HepG2 (cell line): ENCODE measurements around the gene NUDT2. TPM values are rescaled to one million over a fixed set of nuclear protein-coding genes. Genes with fewer than 3 reads are reported as not detected.

Experiments
- BHLHE40 ChIP-seq: IDR thresholded peaks from 2 replicates; pipeline ENCODE4 v1.6.1; 2011; ENCODE audit warnings: low read length, improper control_type of control experiment
- CAMTA2 ChIP-seq: sonication (generic); formaldehyde crosslinking; IDR thresholded peaks from 2 replicates; pipeline ENCODE4 v1.4.0; 2020; ENCODE audit warnings: mild to moderate bottlenecking, missing genetic modification reagents, borderline replicate concordance
- DNMT1 ChIP-seq: sonication (generic); formaldehyde crosslinking; IDR thresholded peaks from 2 replicates; pipeline ENCODE4 v1.5.1; 2020; ENCODE audit warnings: mild to moderate bottlenecking, missing genetic modification reagents
- ERF ChIP-seq: IDR thresholded peaks from 2 replicates; pipeline ENCODE4 v1.6.1; 2018; ENCODE audit warnings: missing biosample characterization, missing genetic modification reagents
- FOXA3 ChIP-seq: IDR thresholded peaks from 2 replicates; pipeline ENCODE4 v1.6.1; 2016; ENCODE audit warnings: missing genetic modification reagents, missing compliant biosample characterization
- FOXJ3 ChIP-seq: sonication (generic); formaldehyde crosslinking; IDR thresholded peaks from 2 replicates; pipeline ENCODE4 v1.4.0; 2020; ENCODE audit warnings: missing genetic modification reagents, mild to moderate bottlenecking, borderline replicate concordance
- HINFP ChIP-seq: sonication (generic); formaldehyde crosslinking; IDR thresholded peaks from 2 replicates; pipeline ENCODE4 v1.4.0; 2020; ENCODE audit warnings: low read depth, mild to moderate bottlenecking, missing genetic modification reagents
- HNF4G ChIP-seq, 2 experiments: sonication (generic) in 1 of 2; formaldehyde crosslinking in 1 of 2; IDR thresholded peaks; 2 replicates each; pipeline versions ENCODE4 v1.4.0 to v1.6.1; 2011 to 2020; ENCODE audit warnings: borderline replicate concordance in 2 of 2, low read depth in 2 of 2, mild to moderate bottlenecking in 2 of 2, low read length in 1 of 2, missing genetic modification reagents in 1 of 2, moderate library complexity in 1 of 2
- MXD1 ChIP-seq: sonication (generic); formaldehyde crosslinking; IDR thresholded peaks from 2 replicates; pipeline ENCODE4 v1.4.0; 2020; ENCODE audit warnings: mild to moderate bottlenecking, missing genetic modification reagents
- PITX1 ChIP-seq: sonication (generic); formaldehyde crosslinking; IDR thresholded peaks from 2 replicates; pipeline ENCODE4 v1.5.1; 2020; ENCODE audit warnings: mild to moderate bottlenecking, missing genetic modification reagents
- POLR2A ChIP-seq, 2 experiments: IDR thresholded peaks; 2 replicates each; pipeline ENCODE4 v1.6.1; 2011; ENCODE audit warnings: low read depth in 2 of 2, low read length in 2 of 2, mild to moderate bottlenecking in 1 of 2, moderate library complexity in 1 of 2; ENCODE audit not compliant: insufficient read depth in 1 of 2
- SALL1 ChIP-seq: sonication (generic); formaldehyde crosslinking; IDR thresholded peaks from 2 replicates; pipeline ENCODE4 v1.8.0; 2022; ENCODE audit warnings: mild to moderate bottlenecking, missing genetic modification reagents
- UBTF ChIP-seq: sonication (generic); formaldehyde crosslinking; IDR thresholded peaks from 2 replicates; pipeline ENCODE4 v1.4.0; 2020; ENCODE audit warnings: mild to moderate bottlenecking, missing genetic modification reagents
- ZBTB34 ChIP-seq: sonication (generic); formaldehyde crosslinking; IDR thresholded peaks from 2 replicates; pipeline ENCODE4 v1.8.0; 2022; ENCODE audit warnings: mild to moderate bottlenecking, missing genetic modification reagents
- ZNF317 ChIP-seq: sonication (generic); formaldehyde crosslinking; IDR thresholded peaks from 2 replicates; pipeline ENCODE4 v1.5.0; 2020; ENCODE audit warnings: mild to moderate bottlenecking, missing genetic modification reagents
- ZNF354B ChIP-seq: sonication (generic); formaldehyde crosslinking; IDR thresholded peaks from 2 replicates; pipeline ENCODE4 v1.8.0; 2022; ENCODE audit warnings: mild to moderate bottlenecking, missing genetic modification reagents
- ZNF530 ChIP-seq: sonication (generic); formaldehyde crosslinking; IDR thresholded peaks from 2 replicates; pipeline ENCODE4 v1.5.0; 2020; ENCODE audit warnings: low read depth, mild to moderate bottlenecking, missing genetic modification reagents
- ZNF674 ChIP-seq: sonication (generic); formaldehyde crosslinking; IDR thresholded peaks from 2 replicates; pipeline ENCODE4 v1.5.0; 2020; ENCODE audit warnings: low read depth, mild to moderate bottlenecking, missing genetic modification reagents
- ZNF709 ChIP-seq: sonication (generic); formaldehyde crosslinking; IDR thresholded peaks from 2 replicates; pipeline ENCODE4 v1.5.0; 2020; ENCODE audit warnings: mild to moderate bottlenecking, missing genetic modification reagents
- ZNF737 ChIP-seq: sonication (generic); formaldehyde crosslinking; IDR thresholded peaks from 2 replicates; pipeline ENCODE4 v1.5.0; 2020; ENCODE audit warnings: missing genetic modification reagents, mild to moderate bottlenecking, borderline replicate concordance
- polyA plus RNA-seq, 8 experiments: library from polyadenylated mRNA; depleted of rRNA in 3 of 8; stranded (reverse) in 7 of 8; unstranded in 1 of 8; fragments of >200 nt; fragmentation: Illumina TruSeq in 4 of 8; extraction: Trizol in 4 of 8; gene quantifications; 2 replicates each; pipeline versions ENCODE4 v1.2.1 to v1.2.3, GENCODE V29; 2011 to 2016; ENCODE audit warnings: low read depth in 4 of 8, missing spikeins in 1 of 8, mixed read lengths in 1 of 8; ENCODE audit not compliant: insufficient read depth in 1 of 8
- total RNA-seq, 5 experiments: library from RNA; depleted of rRNA; stranded (reverse); fragments of >200 nt; fragmentation: Illumina TruSeq; extraction: Trizol; gene quantifications; 2 replicates each; pipeline ENCODE4 v1.2.3, GENCODE V29; 2016; ENCODE audit warnings: low read depth in 1 of 5
- TF ChIP-seq, protein P1 (sequence below): IDR thresholded peaks from 2 replicates; pipeline ENCODE4 v1.6.1; 2012; ENCODE audit warnings: low read length, improper control_type of control experiment

The NUDT2 gene
- total and polyA plus RNA-seq, 2 of the 13 experiments (the other 11 are each of a cell fraction or from before 2014, with no cell fraction given) = 19.9 to 24.6 TPM

- TF ChIP-seq ZNF317 = 0 out of 2 replicates have a peak, but pooled peaks have one; percentile 51
- TF ChIP-seq ZNF737 = no peak
- no peak for TF ChIP-seq CAMTA2 (CRISPR knock-in tag)
- TF ChIP-seq MXD1 (CRISPR knock-in tag) = no peak
- TF ChIP-seq, protein P1, sequence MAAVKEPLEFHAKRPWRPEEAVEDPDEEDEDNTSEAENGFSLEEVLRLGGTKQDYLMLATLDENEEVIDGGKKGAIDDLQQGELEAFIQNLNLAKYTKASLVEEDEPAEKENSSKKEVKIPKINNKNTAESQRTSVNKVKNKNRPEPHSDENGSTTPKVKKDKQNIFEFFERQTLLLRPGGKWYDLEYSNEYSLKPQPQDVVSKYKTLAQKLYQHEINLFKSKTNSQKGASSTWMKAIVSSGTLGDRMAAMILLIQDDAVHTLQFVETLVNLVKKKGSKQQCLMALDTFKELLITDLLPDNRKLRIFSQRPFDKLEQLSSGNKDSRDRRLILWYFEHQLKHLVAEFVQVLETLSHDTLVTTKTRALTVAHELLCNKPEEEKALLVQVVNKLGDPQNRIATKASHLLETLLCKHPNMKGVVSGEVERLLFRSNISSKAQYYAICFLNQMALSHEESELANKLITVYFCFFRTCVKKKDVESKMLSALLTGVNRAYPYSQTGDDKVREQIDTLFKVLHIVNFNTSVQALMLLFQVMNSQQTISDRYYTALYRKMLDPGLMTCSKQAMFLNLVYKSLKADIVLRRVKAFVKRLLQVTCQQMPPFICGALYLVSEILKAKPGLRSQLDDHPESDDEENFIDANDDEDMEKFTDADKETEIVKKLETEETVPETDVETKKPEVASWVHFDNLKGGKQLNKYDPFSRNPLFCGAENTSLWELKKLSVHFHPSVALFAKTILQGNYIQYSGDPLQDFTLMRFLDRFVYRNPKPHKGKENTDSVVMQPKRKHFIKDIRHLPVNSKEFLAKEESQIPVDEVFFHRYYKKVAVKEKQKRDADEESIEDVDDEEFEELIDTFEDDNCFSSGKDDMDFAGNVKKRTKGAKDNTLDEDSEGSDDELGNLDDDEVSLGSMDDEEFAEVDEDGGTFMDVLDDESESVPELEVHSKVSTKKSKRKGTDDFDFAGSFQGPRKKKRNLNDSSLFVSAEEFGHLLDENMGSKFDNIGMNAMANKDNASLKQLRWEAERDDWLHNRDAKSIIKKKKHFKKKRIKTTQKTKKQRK = no peak
- no peak for TF ChIP-seq BHLHE40
- TF ChIP-seq HINFP (CRISPR knock-in tag) = no peak
- TF ChIP-seq ZNF530 (CRISPR knock-in tag) = no peak
- TF ChIP-seq POLR2A (IDR thresholded peaks at IDR 0.05; ENCODE audit: insufficient read depth in 1 of 2, low read depth in 2 of 2, low read length in 2 of 2) = peak in 1 of 2 experiments; percentile 61; a peak in 1 of 4 replicates
- peak; percentile 32; the same call in 1 of the 2 replicates for TF ChIP-seq UBTF (CRISPR knock-in tag)
- peak; percentile 91 for TF ChIP-seq SALL1
- peak; percentile 63 for TF ChIP-seq FOXA3 (CRISPR knock-in tag)
- TF ChIP-seq DNMT1 = no peak
- no peak; the same call in 1 of the 2 replicates for TF ChIP-seq ZBTB34 (CRISPR knock-in tag)
- no peak; the same call in none of the 2 replicates for TF ChIP-seq HNF4G (IDR thresholded peaks at IDR 0.05; ENCODE audit: borderline replicate concordance, low read depth, low read length)
- peak; percentile 71; the same call in 1 of the 2 replicates for TF ChIP-seq HNF4G (CRISPR knock-in tag; IDR thresholded peaks at IDR 0.05; ENCODE audit: borderline replicate concordance, low read depth)
- no peak for TF ChIP-seq ZNF674
- no peak for TF ChIP-seq ZNF709
- no peak for TF ChIP-seq ZNF354B (CRISPR knock-in tag)
- peak; percentile 88 for TF ChIP-seq ERF (CRISPR knock-in tag)
- peak; percentile 37; the same call in 1 of the 2 replicates for TF ChIP-seq PITX1
- no peak for TF ChIP-seq FOXJ3
Observed at GRCh38 chr9:34374905-34375552, 45.7 kb downstream of the NUDT2 start (continued).
